ENCODE results near the gene FAM187B.

Gene FAM187B

GRCh38 chr19:35184884-35185283, 43.7 kb downstream of the FAM187B start:
- TF ChIP-seq CTCF (IDR thresholded peaks at IDR 0.05; ENCODE audit: insufficient read depth, low read length, missing control alignments), result no peak
- CTCF ChIA-PET, result no interaction called here

GRCh38 chr19:35184267-35184666, 44.3 kb downstream of the FAM187B start:
- no peak for DNase-seq (ENCODE audit: low read depth, low spot score)
- no peak for TF ChIP-seq CTCF (IDR thresholded peaks at IDR 0.05; ENCODE audit: insufficient read depth, low read length, missing control alignments)
- H3K4me3 ChIP-seq (ENCODE audit: low read depth, low read length), result no peak overlapping the region
- CTCF ChIA-PET, result no interaction called here
- POLR2A ChIA-PET, result no interaction called here

More at GRCh38 chr19:35184884-35185283, 43.7 kb downstream of the FAM187B start:
- no peak for DNase-seq (ENCODE audit: low read depth, low spot score)
- H3K4me3 ChIP-seq (ENCODE audit: low read depth, low read length), result no peak overlapping the region
- POLR2A ChIA-PET, result no interaction called here

GRCh38 chr19:35181387-35181786, 47.2 kb downstream of the FAM187B start:
- no peak overlapping the region for H3K4me3 ChIP-seq (ENCODE audit: low read depth, low read length)
- POLR2A ChIA-PET, result no interaction called here
- CTCF ChIA-PET, result interaction anchor here (1.4 kb wide), 1 partner anchor 115 kb away, joined by 4 read pairs; no protein-coding TSS in a partner anchor
- no peak for TF ChIP-seq CTCF (IDR thresholded peaks at IDR 0.05; ENCODE audit: insufficient read depth, low read length, missing control alignments)
- DNase-seq (ENCODE audit: low read depth, low spot score), result no peak

GRCh38 chr19:35179830-35180229, 48.7 kb downstream of the FAM187B start:
- TF ChIP-seq CTCF (IDR thresholded peaks at IDR 0.05; ENCODE audit: insufficient read depth, low read length, missing control alignments), result no peak
- POLR2A ChIA-PET, result no interaction called here
- CTCF ChIA-PET, result interaction anchor here (1.0 kb wide), 1 partner anchor 331 kb away, joined by 3 read pairs; no protein-coding TSS in a partner anchor
- H3K4me3 ChIP-seq (ENCODE audit: low read depth, low read length), result no peak overlapping the region
- no peak for DNase-seq (ENCODE audit: low read depth, low spot score)

- no peak for DNase-seq (ENCODE audit: low read depth, low spot score)
- no peak overlapping the region for H3K4me3 ChIP-seq (ENCODE audit: low read depth, low read length)
- ChIA-PET POLR2A (no interaction called here), CTCF (interaction anchor here (0.8 to 1.0 kb wide), 2 partner anchors 10 to 17 kb away, joined by 3 read pairs; no protein-coding TSS in a partner anchor)
- TF ChIP-seq CTCF (IDR thresholded peaks at IDR 0.05; ENCODE audit: insufficient read depth, low read length, missing control alignments), result no peak
Observed at GRCh38 chr19:35178701-35179100, 49.8 kb downstream of the FAM187B start.

GRCh38 chr19:35177377-35178274, 50.9 kb downstream of the FAM187B start:
- ChIA-PET CTCF (interaction anchor here (0.9 kb wide), 1 partner anchor 63 kb away, joined by 3 read pairs; the partner anchor contains the start of gene FXYD3), POLR2A (no interaction called here)
- no peak for TF ChIP-seq CTCF (IDR thresholded peaks at IDR 0.05; ENCODE audit: insufficient read depth, low read length, missing control alignments)
- H3K4me3 ChIP-seq (ENCODE audit: low read depth, low read length), result no peak overlapping the region
- no peak for DNase-seq (ENCODE audit: low read depth, low spot score)
